IPS-NIHi7 (cell line): ENCODE measurements around the gene GFM2.
"Not testable (repeated sequence)": the region's sequence is repeated elsewhere in the genome, so short reads cannot be mapped to it uniquely, and the experiment has no call there.

Source experiments
- DNase-seq: peaks from one replicate; pipeline ENCODE4 v3.0.0; 2012; ENCODE audit warnings: mixed read lengths; ENCODE audit errors: extremely low spot score

The GFM2 gene

DNA sequence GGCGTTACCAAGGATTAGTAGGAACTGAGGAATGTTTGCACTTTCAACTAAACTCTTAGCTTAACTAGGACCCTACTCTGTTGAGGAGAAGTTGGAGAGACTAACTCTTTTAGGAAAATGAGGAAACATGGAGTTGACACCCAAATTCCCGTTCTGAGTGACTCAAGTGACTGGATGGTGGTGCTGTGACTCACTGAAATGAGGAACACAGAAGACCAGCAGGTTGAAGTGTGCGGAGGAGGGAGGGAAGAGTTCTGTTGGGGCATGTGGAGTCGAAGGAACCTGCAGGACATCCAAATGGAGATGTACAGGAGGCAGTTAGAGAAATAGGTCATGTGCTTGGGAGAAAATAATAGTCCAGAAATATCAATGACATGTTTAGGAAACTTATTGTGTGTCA is 73.7 kb downstream of the GFM2 start:
- no peak for DNase-seq

DNA sequence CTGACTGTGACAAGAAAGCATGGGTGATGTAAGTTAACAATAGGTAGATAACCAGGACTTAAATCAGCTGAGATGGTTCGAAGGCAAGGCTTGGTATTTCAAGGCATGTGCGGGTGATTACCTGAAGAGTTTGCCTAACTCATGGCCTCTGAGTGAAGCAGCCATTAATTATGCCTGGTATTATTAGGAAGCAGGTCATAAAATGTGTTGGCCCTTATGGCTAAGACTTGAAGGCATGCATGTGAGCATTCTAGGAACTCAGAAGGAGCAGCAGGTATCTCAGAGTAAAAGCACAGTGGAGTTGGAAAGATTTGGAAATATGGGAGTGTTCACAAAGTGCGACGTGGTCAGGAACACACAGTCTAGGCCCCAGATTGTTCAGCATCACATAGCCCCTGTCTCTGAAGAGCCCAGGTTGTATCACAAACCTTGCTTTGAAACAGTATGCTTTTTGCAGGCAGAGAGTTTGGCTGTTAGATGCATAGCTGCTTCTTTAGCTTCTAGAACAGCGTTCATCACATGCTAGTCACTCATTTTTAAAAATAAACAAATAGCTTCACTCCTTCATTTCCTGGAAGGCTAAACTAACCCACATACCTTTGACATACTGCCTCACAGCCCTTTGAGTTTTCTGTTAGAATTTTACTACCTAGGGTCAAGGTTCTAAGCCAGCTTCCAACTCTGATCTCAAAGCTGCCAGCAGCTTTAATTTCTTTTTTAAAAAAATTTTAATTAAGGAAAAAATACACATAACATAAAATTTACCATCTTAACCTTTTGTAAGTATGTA is 79.8 kb downstream of the GFM2 start:
- DNase-seq: no peak

DNA sequence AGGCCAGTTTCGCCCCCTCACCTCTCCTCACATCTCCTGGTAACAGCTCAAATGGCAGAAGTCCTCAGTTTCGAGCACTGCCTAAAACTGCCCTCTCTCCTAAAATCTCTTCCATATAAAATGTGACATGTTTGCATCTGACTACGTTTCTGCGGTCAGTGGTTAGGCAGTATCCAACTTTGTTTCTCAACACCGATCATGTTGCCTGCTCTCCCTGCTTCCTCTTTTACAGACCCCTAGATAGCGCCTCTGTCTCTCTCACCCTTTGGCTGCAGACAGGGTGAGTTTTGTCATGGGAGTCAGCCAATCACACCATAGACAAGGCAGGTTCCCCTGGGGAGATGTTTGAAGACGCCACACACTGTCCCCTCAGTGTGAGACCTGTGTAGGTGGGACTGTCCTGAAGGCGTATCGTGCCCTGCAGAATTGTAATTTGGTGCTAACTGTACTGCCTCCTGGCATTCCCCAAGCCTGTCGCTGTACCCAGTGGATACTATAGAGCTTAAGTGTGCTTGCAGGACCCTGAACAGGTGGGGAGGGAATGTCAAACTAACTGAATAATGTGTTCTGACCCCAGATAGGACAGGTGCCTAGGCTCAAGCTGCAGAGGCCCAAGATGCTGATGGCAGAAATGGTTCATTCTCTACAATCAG is 80.8 kb downstream of the GFM2 start:
- DNase-seq: peak; percentile 17

DNA sequence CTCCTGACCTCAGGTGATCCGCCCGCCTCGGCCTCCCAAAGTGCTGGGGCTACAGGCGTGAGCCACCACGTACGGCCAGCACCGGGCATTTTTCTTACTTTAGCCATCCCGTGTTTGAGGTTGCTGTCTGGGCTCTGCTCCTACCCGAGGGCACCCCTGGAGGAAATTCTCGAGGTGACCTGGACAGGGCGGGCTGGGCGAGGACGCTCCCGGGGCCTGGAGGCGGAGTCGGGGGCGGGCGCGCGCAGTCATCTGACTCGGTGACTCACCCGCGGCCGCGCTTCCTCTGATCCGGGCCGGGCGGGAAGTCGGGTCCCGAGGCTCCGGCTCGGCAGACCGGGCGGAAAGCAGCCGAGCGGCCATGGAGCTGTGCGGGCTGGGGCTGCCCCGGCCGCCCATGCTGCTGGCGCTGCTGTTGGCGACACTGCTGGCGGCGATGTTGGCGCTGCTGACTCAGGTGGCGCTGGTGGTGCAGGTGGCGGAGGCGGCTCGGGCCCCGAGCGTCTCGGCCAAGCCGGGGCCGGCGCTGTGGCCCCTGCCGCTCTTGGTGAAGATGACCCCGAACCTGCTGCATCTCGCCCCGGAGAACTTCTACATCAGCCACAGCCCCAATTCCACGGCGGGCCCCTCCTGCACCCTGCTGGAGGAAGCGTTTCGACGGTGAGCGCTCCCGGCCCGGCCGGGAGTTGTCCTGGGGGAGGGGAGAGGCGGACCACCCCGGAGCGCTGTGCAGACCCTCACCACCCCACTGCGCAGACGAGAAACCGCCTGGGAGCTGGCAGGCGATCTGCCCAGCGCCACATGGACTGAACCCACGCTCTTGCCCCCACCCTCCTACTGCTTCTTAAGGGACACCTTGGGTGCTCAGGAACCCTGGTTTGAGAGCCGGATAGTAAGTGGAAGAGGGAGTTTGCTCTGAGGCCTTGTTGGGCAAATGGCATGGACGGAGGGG is 81.7 kb downstream of the GFM2 start, which contains the start of gene HEXB:
TSS of gene HEXB (plus strand) at position 334 of the 952 bp plus-strand sequence. CDS start at position 362, 28 bp downstream.
- DNase-seq: peak; percentile 97

DNA sequence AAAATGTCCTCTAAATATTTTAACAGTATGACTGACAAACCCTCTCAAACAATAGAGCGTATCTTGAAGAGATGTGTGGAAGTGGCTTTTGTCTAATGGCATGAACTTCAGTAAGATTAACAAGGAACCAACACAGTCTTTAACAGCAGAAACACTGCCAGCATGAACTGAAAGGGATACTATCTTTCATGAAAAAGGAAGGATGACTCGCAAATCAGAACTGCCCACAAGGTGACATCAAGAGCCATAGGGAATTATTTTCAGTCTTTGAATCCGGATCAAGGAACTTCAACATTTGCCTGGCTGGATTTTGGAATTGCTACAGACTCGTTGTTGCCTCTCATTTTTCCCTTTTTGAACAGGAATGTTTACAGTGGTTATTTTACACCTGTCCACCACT is 87.0 kb downstream of the GFM2 start:
- no peak for DNase-seq

DNA sequence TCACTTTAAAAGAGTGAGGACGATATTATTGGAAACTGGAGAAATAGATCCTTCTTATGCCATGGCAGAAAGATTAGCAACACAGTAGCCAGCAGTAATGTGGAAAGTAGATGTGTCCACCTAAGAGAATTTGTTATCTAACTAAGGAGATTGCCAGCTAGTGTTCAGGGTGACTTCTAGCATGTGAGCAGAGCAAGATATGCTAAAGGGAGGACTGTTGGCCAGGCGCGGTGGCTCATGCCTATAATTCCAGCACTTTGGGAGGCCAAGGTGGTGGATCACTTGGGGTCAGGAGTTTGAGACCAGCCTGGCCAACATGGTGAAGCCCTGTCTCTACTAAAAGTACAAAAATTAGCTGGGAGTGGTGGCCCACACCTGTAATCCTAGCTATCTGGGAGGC is 87.6 kb downstream of the GFM2 start:
- DNase-seq: not testable (repeated sequence)

DNA sequence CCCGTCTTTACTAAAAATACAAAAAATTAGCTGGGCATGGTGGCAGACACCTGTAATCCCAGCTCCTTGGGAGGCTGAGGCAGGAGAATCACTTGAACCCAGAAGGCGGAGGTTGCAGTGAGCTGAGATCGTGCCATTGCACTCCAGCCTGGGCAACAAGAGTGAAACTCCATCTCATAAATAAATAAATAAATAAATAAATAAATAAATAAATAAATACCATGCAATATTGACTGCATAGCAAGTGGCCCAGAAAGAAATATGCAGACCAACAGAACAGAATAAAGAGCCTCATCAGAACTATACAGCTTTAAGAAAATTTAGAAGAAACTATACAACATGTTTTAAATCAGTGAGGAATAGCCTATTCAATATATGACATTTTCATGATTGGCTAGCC is 88.8 kb downstream of the GFM2 start:
- DNase-seq: not testable (repeated sequence)

DNA sequence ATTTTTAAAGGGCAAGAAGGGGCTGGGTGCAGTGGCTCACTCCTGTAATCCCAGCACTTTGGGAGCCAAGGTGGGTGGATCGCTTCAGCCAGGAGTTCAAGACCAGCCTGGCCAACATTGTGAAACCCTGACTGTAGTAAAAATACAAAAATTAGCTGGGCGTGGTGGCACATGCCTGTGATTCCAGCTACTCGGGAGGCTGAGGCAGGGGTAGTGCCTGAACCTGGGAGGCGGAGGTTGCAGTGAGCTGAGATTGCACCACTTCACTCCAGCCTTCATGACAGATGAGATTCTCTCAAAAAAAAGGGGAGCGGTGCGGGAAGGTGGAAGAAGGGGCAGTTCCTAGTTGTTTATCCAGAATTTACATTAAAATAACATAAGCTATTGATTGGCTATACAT is 90.5 kb downstream of the GFM2 start:
- DNase-seq: not testable (repeated sequence)

DNA sequence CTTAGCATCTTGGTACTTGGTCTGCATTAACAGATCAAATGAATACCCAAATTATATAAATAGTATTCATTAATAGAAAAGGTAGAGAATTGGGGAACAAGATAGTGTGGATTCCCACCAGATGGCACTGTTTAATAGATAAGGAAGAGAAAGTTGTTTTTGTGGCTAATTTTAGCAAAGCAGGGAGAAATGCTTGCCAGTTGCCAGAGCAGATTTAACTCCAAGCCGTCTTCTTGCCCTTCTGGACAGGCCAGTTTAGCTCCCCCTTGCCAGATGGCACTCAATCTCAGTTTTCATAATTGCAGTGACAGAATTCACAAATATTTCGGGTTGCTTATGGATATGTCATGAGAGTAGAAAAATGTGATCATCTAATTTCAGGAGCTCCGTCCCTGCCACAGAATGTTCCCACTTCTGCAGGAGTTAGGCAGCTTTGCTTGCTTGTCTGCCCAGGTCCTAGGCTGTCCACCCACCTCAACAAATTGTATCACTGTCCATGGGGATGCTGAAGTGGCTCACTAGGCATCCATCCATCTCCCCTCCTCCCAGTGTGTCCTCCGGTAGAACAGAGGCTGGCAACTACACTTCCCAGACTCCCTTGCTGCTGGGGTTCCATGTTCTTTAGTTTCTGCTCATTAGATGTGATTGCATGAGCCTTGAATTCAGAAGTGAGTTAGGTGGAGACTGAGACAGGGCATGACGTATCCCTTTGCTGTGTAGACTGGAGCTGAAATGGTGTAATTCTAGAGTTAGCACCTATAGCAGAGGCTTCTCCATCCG is 93.7 kb downstream of the GFM2 start:
- no peak for DNase-seq

DNA sequence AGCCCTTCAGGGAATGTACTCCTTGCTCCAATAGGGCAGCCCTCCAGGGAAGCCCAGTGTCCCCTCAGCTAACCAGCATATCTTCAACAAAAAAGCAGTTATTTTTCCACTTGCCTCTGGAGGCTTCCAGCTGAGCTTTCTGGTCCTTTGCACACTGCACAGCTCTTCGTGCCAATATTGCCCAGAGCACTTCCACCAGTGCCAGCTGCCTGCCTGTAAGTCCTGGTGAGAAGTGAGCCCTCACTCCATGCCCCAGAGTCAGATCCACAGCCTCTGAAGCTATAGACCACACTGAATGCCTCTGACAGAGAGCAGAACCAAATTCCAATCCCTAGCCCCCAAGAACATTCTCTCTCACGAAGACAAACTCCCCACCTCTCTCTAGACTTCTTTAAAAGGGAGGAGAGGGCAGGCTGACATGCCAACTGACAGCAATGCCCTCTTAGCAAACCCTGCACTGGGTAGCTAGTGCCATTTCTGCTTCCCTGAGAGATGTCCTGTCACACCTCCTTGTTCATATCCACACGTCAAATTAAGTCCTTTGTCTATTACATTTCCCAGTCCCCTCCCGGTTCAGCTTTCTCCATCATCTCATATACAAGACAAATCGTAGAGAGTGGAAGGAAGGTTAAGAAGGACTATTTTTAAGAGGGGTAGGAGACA is 94.6 kb downstream of the GFM2 start:
- no peak for DNase-seq
